ENCODE results near the gene SLC30A9. TPM values are rescaled to one million over a fixed set of nuclear protein-coding genes. Genes with fewer than 3 reads are reported as not detected.

SLC30A9 gene
- total and polyA plus RNA-seq, 2 donors = 26.0 to 80.3 TPM

DNA sequence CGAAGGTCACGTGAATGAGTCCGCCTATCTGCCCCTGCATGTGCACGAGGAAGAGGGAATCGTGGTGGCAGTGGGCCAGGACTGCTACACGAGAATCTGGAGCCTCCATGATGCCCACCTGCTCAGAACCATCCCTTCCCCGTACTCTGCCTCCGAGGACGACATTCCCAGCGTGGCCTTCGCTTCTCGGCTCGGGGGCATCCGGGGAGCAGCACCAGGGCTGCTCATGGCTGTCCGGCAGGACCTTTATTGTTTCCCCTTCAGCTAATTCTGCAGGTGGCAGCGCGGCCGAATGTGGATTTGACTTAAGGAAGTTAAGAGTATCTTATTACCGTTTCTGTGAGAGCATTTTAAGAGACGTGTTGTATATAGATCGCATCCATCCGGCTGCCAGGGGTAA, 7.6 kb upstream of the SLC30A9 start:
- no peak for DNase-seq (ENCODE audit: extremely low spot score)
- H3K36me3 ChIP-seq (ENCODE audit: insufficient read depth) = no peaks in the 10 kb centered on the region
- H3K4me1 ChIP-seq (ENCODE audit: insufficient read depth) = no peaks in the 10 kb centered on the region
- no peak overlapping the region for H3K27ac ChIP-seq (ENCODE audit: low read depth)
- no peak overlapping the region for H3K4me3 ChIP-seq (ENCODE audit: low read depth, low read length)
- WGBS = 85% methylated on average over 22 of the region's 22 CpGs

DNA sequence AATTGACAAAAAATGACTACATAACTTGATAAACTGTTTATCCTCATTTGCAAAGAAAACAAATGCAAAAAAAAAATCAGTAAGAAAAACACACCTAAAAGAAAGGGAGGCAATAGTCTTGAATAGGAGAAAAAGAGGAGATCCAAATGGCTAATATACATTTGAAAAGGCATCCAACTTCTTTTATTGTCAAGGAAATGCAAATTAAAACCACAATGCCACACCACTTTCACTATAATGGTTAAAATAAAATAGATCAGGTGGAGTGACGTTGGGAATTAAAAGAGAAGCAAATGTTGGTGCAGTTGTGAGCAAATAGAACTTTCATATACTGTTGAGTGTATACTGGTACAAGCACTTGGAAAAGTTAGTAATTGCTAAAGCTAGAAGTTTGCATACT, 5.2 kb upstream of the SLC30A9 start:
- Histone ChIP-seq H3K27ac (ENCODE audit: low read depth) (no peak overlapping the region), H3K36me3 (ENCODE audit: insufficient read depth) (no peaks in the 10 kb centered on the region), H3K4me3 (ENCODE audit: low read depth, low read length) (no peak overlapping the region), H3K4me1 (ENCODE audit: insufficient read depth) (no peaks in the 10 kb centered on the region)
- 22% methylated on average over 1 of the region's 1 CpG for WGBS
- DNase-seq (ENCODE audit: extremely low spot score) = no peak

DNA sequence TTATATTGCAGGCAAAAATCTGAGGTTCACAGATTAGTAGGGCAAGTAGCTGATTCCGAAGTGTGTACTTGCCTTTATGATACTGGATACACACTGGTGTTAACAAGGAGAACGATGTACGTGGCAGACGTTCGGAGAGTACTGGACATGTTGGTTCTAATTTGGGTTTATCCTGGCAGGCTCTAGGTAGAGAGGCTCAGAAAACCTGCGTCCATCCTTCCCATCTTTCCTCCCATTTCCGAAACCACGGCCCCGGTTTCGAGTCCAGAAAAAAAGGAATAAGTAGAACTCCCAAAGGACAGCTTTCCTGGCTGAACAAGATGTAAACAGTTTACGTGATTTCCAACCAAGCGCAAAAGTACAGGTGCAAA, 351 bp upstream of the SLC30A9 start:
- under 1% methylated on average over 12 of the region's 12 CpGs for WGBS
- DNase-seq (ENCODE audit: extremely low spot score) = peak; percentile 6
- H3K27ac ChIP-seq (ENCODE audit: low read depth) = no peak overlapping the region

GRCh38 chr4:41991916-41992767, 1.8 kb downstream of the SLC30A9 start:
- 86% methylated on average over 10 of the region's 10 CpGs for WGBS
- Histone ChIP-seq H3K4me3 (ENCODE audit: low read depth, low read length) (no peak overlapping the region), H3K36me3 (ENCODE audit: insufficient read depth) (no peaks in the 10 kb centered on the region), H3K4me1 (ENCODE audit: insufficient read depth) (no peaks in the 10 kb centered on the region), H3K27ac (ENCODE audit: low read depth) (no peak overlapping the region)
- no peak for DNase-seq (ENCODE audit: extremely low spot score)

More for the DNA sequence above, 351 bp upstream of the SLC30A9 start:
- Histone ChIP-seq H3K4me3 (ENCODE audit: low read depth, low read length) (peak overlapping the region; percentile 84), H3K4me1 (ENCODE audit: insufficient read depth) (no peaks in the 10 kb centered on the region), H3K36me3 (ENCODE audit: insufficient read depth) (no peaks in the 10 kb centered on the region)

DNA sequence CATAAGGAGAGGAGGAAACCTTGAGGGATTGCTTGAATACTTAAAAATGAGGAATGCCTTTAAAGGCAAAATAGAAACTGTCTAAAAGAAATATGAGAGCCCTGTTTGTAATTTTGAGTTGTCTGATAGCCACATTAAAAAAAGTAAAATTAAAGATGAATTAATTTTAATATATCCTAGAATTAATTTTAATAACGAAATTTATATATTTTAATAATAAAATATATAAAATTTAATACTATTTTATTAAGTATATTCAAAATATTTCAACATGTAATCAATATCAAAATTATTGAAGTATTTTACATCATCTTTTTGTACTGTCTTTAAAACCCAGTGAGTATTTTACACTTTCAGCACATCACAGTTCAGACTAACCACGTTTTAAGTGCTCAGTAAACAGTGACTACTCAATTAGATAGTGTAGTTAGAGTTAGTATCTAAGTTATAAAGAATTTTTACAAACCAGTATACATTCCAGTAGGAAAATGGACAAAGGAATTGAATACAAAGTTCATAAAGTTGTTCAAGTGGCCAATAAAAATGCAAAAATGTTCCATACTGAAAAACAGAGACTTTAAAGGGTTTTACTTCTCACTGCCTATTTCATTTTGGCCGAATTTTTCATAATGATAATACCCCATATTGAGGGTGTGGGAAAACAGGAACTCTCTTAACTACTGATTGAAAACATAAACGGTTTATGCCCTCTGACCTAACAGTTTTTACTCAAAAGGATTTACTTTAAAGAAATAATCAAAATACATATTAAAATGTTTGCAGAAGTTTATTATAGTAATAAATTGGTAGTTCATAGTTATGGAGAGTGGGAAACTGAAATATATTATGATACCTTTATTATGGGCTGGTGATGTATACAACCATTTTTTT, 2.9 kb downstream of the SLC30A9 start:
- H3K4me3 ChIP-seq (ENCODE audit: low read depth, low read length) = no peak overlapping the region
- WGBS = 85% methylated on average over 4 of the region's 4 CpGs
- DNase-seq (ENCODE audit: extremely low spot score) = no peak
- no peak overlapping the region for H3K27ac ChIP-seq (ENCODE audit: low read depth)
- no peaks in the 10 kb centered on the region for H3K4me1 ChIP-seq (ENCODE audit: insufficient read depth)
- H3K36me3 ChIP-seq (ENCODE audit: insufficient read depth) = no peaks in the 10 kb centered on the region

DNA sequence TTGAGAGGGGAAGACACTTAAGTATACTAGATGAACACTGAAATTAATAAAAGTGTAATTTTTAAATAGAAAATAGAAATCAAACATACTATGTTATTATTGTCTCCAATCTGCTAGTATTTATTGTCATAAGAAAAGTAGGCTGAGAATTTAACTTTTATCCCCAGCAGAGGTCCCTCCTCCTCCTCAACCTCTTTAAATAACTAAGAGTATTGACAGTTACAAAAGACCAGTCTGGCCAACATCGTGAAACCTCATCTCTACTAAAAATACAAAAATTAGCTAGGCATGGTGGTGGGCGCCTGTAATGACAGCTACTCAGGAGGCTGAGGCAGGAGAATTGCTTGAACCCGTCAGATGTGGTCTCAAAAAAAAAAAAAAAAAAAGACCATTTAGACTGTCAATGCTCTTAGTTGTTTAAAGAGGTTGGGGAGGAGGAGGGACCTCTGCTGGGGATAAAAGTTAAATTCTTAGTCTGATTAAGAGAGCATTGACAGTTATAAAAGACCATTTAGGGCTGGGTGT, 4.2 kb downstream of the SLC30A9 start:
- WGBS = 94% methylated on average over 3 of the region's 3 CpGs

DNA sequence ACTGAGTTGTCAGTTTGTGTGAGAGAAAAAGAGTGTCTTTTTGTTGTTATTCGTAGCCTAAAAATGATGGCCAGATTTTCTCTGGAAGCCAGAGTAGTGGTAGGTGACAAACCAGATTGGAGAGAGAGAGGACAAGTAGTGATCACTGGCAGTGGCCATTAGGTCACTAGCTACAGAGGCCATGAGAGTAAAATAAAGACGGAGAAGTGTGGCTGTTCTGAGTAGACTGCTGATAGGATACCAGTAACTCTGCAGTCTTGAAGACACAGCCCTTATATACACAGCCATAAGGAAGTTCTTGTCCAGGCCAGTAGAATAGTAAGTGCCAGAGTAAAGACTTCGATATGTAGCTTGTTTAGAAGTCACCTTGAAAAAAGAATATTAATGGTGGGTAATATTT, 7.7 kb downstream of the SLC30A9 start:
- no peak overlapping the region for H3K27ac ChIP-seq (ENCODE audit: low read depth)
- H3K4me1 ChIP-seq (ENCODE audit: insufficient read depth) = no peaks in the 10 kb centered on the region
- H3K36me3 ChIP-seq (ENCODE audit: insufficient read depth) = no peaks in the 10 kb centered on the region
- H3K4me3 ChIP-seq (ENCODE audit: low read depth, low read length) = no peak overlapping the region
- 88% methylated on average over 3 of the region's 3 CpGs for WGBS
- no peak for DNase-seq (ENCODE audit: extremely low spot score)

More for the DNA sequence above, 4.2 kb downstream of the SLC30A9 start:
- DNase-seq (ENCODE audit: extremely low spot score) = no peak
- H3K4me1 ChIP-seq (ENCODE audit: insufficient read depth) = no peaks in the 10 kb centered on the region
- no peak overlapping the region for H3K27ac ChIP-seq (ENCODE audit: low read depth)
- no peak overlapping the region for H3K4me3 ChIP-seq (ENCODE audit: low read depth, low read length)
- H3K36me3 ChIP-seq (ENCODE audit: insufficient read depth) = no peaks in the 10 kb centered on the region

DNA sequence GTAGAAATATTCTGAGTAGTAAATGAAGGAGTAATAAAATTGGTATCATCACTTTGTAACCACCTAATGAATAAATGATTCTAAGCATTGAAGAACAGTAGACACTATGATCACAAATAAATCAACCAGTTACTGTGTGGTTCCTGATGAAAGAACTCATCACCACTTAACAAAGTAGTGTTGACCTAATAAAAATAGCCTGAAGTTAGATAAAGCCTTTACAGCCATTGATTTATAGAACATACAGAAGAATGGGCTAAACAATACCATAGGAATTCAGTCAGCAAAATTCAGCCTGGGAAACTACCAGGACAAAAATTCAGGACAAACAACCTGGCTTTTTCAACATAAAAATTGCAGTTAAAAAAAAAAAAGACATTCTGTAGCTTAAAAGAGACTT, 9.0 kb downstream of the SLC30A9 start:
- no peak overlapping the region for H3K27ac ChIP-seq (ENCODE audit: low read depth)
- no peaks in the 10 kb centered on the region for H3K36me3 ChIP-seq (ENCODE audit: insufficient read depth)
- no peaks in the 10 kb centered on the region for H3K4me1 ChIP-seq (ENCODE audit: insufficient read depth)
- DNase-seq (ENCODE audit: extremely low spot score) = no peak
- H3K4me3 ChIP-seq (ENCODE audit: low read depth, low read length) = no peak overlapping the region

- Histone ChIP-seq H3K4me3 (ENCODE audit: low read depth, low read length) (no peak overlapping the region), H3K4me1 (ENCODE audit: insufficient read depth) (no peaks in the 10 kb centered on the region), H3K36me3 (ENCODE audit: insufficient read depth) (no peaks in the 10 kb centered on the region), H3K27ac (ENCODE audit: low read depth) (no peak overlapping the region)
- WGBS = 95% methylated on average over 3 of the region's 3 CpGs
- no peak for DNase-seq (ENCODE audit: extremely low spot score)
These were observed 17.9 kb downstream of the SLC30A9 start for GRCh38 chr4:42008011-42008786.

GRCh38 chr4:42015438-42015837, 25.1 kb downstream of the SLC30A9 start:
- Histone ChIP-seq H3K4me3 (ENCODE audit: low read depth, low read length) (no peak overlapping the region), H3K27ac (ENCODE audit: low read depth) (no peak overlapping the region), H3K4me1 (ENCODE audit: insufficient read depth) (no peaks in the 10 kb centered on the region), H3K36me3 (ENCODE audit: insufficient read depth) (no peaks in the 10 kb centered on the region)
- no peak for DNase-seq (ENCODE audit: extremely low spot score)
- 91% methylated on average over 2 of the region's 2 CpGs for WGBS

GRCh38 chr4:42018451-42018850, 28.1 kb downstream of the SLC30A9 start:
- Histone ChIP-seq H3K4me3 (ENCODE audit: low read depth, low read length) (no peak overlapping the region), H3K36me3 (ENCODE audit: insufficient read depth) (no peaks in the 10 kb centered on the region), H3K4me1 (ENCODE audit: insufficient read depth) (no peaks in the 10 kb centered on the region), H3K27ac (ENCODE audit: low read depth) (no peak overlapping the region)
- no peak for DNase-seq (ENCODE audit: extremely low spot score)
- 82% methylated on average over 2 of the region's 2 CpGs for WGBS

DNA sequence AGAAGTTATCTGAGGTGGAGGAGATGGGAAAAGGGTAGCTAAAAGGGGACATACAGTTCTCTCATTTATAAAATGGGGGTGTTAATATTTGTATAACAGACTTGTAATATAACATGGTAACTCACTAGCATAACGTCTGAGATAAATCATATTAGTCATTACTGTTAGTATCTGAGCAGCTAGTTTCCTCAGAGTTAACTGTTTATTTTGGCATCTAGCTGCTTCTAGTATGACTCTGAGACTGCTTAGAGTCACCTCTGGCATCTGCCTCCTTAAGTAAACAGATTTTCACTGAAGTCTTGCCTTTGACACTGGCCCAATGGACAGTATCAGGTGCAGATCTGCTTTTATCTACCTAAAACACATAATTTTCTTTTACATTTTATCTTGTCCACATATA, 58.1 kb downstream of the SLC30A9 start:
- H3K36me3 ChIP-seq (ENCODE audit: insufficient read depth) = peaks cover 4% of the 10 kb centered on the region
- no peak overlapping the region for H3K27ac ChIP-seq (ENCODE audit: low read depth)
- no peak for DNase-seq (ENCODE audit: extremely low spot score)
- no peaks in the 10 kb centered on the region for H3K4me1 ChIP-seq (ENCODE audit: insufficient read depth)
- H3K4me3 ChIP-seq (ENCODE audit: low read depth, low read length) = no peak overlapping the region
- WGBS = 12% methylated on average over 1 of the region's 1 CpG

GRCh38 chr4:42050516-42051249, 60.4 kb downstream of the SLC30A9 start:
- Histone ChIP-seq H3K4me1 (ENCODE audit: insufficient read depth) (no peaks in the 10 kb centered on the region), H3K27ac (ENCODE audit: low read depth) (no peak overlapping the region), H3K4me3 (ENCODE audit: low read depth, low read length) (no peak overlapping the region), H3K36me3 (ENCODE audit: insufficient read depth) (peaks cover 4% of the 10 kb centered on the region)
- 88% methylated on average over 3 of the region's 3 CpGs for WGBS
- DNase-seq (ENCODE audit: extremely low spot score) = no peak

Data from urinary bladder (tissue), 4 donors.